OCI-LY1 (cell line): ENCODE results near the gene E2F1.

Source experiments
- H2AFZ ChIP-seq: fragments of 200-600 bp; sonication (generic), shearing (Covaris generic); 2 replicates; pipeline ENCODE4 v1.6.0; 2014; ENCODE audit warnings: antibody characterized with exemption, mild to moderate bottlenecking, low read length
- H3F3A ChIP-seq: fragments of 200-600 bp; sonication (generic), shearing (Covaris generic); 2 replicates; pipeline ENCODE4 v1.6.0; 2014; ENCODE audit warnings: mild to moderate bottlenecking, antibody characterized with exemption, low read length, moderate library complexity; ENCODE audit not compliant: insufficient read depth
- H3K27ac ChIP-seq: fragments of 200-600 bp; sonication (generic); 2 replicates; pipeline ENCODE4 v1.5.1; 2014; ENCODE audit warnings: low read length, mixed run types, mild to moderate bottlenecking, low read depth; ENCODE audit not compliant: poor library complexity, severe bottlenecking
- H3K27me3 ChIP-seq: fragments of 200-600 bp; sonication (generic); 2 replicates; pipeline ENCODE4 v1.6.0; 2014; ENCODE audit warnings: antibody characterized with exemption, mild to moderate bottlenecking, low read length, moderate library complexity; ENCODE audit not compliant: insufficient read depth
- H3K36me3 ChIP-seq: fragments of 200-600 bp; sonication (generic); 2 replicates; pipeline ENCODE4 v1.6.1; 2014; ENCODE audit warnings: mild to moderate bottlenecking, antibody characterized with exemption, low read length, moderate library complexity, mixed read lengths; ENCODE audit not compliant: insufficient read depth
- H3K4me1 ChIP-seq: fragments of 200-600 bp; sonication (generic); 2 replicates; pipeline ENCODE4 v1.5.1; 2014; ENCODE audit warnings: mild to moderate bottlenecking, low read length, moderate library complexity; ENCODE audit not compliant: insufficient read depth, severe bottlenecking
- H3K4me2 ChIP-seq: fragments of 200-600 bp; sonication (generic), shearing (Covaris generic); 2 replicates; pipeline ENCODE4 v1.6.1; 2014; ENCODE audit warnings: low read length
- H3K4me3 ChIP-seq: fragments of 200-600 bp; sonication (generic); 2 replicates; pipeline ENCODE4 v1.5.1; 2014; ENCODE audit warnings: low read length, low read depth, mild to moderate bottlenecking, mixed read lengths; ENCODE audit not compliant: poor library complexity, severe bottlenecking
- H3K79me2 ChIP-seq: fragments of 200-600 bp; shearing (Covaris generic); 2 replicates; pipeline ENCODE4 v1.6.1; 2016; ENCODE audit warnings: mixed run types, low read length, mixed read lengths; ENCODE audit not compliant: insufficient read depth
- H3K9ac ChIP-seq: fragments of 200-600 bp; sonication (generic), shearing (Covaris generic); 2 replicates; pipeline ENCODE4 v1.6.1; 2014; ENCODE audit warnings: mild to moderate bottlenecking, low read length, mixed read lengths
- H3K9me2 ChIP-seq: fragments of 200-600 bp; sonication (generic), shearing (Covaris generic); 2 replicates; pipeline ENCODE4 v1.6.1; 2014; ENCODE audit warnings: low read depth, mild to moderate bottlenecking, low read length, mixed read lengths
- H3K9me3 ChIP-seq: fragments of 200-600 bp; shearing (Covaris generic); 2 replicates; pipeline ENCODE4 v1.6.1; 2014; ENCODE audit warnings: low read length, mixed read lengths
- H4K20me1 ChIP-seq: fragments of 200-600 bp; sonication (generic), shearing (Covaris generic); 2 replicates; pipeline ENCODE4 v1.6.0; 2016; ENCODE audit warnings: mild to moderate bottlenecking, low read length; ENCODE audit not compliant: insufficient read depth
- CTCF ChIP-seq: fragments of 200-600 bp; sonication (generic), shearing (Covaris generic); IDR thresholded peaks from 2 replicates; pipeline ENCODE4 v1.5.1; 2017; ENCODE audit warnings: mild to moderate bottlenecking, antibody characterized with exemption, low read length, moderate library complexity, mixed read lengths
- EZH2 ChIP-seq: fragments of 200-600 bp; sonication (generic), shearing (Covaris generic); IDR thresholded peaks from 2 replicates; pipeline ENCODE4 v1.8.0; 2017; ENCODE audit warnings: borderline replicate concordance, mixed run types, mild to moderate bottlenecking, antibody characterized with exemption, low read length, moderate library complexity, mixed read lengths

The E2F1 gene

GRCh38 chr20:33651562-33652048 is 34.6 kb downstream of the E2F1 start:
- Histone ChIP-seq H3K36me3 (peaks cover 11% of the 10 kb centered on the region), H3K27ac (peak overlapping the region; percentile 12), H3K4me2 (no peak overlapping the region)

GRCh38 chr20:33650753-33651561 is 35.2 kb downstream of the E2F1 start:
- no peak overlapping the region for H3K4me2 ChIP-seq
- peak overlapping the region; percentile 12 for H3K27ac ChIP-seq
- H2AFZ ChIP-seq: no peak overlapping the region

More at GRCh38 chr20:33651562-33652048, 34.6 kb downstream of the E2F1 start:
- Histone ChIP-seq H3F3A (no peaks in the 10 kb centered on the region), H3K9ac (no peak overlapping the region), H3K27me3 (no peaks in the 10 kb centered on the region), H3K4me3 (no peak overlapping the region), H3K9me2 (no peaks in the 10 kb centered on the region), H3K79me2 (no peaks in the 10 kb centered on the region), H3K4me1 (peaks cover 30% of the 10 kb centered on the region), H2AFZ (no peak overlapping the region), H4K20me1 (no peaks in the 10 kb centered on the region), H3K9me3 (no peaks in the 10 kb centered on the region)
- no peak for TF ChIP-seq EZH2
- TF ChIP-seq CTCF: no peak

GRCh38 chr20:33650111-33650752 is 36.0 kb downstream of the E2F1 start:
- no peak overlapping the region for H3K9ac ChIP-seq
- H3K4me3 ChIP-seq: no peak overlapping the region
- no peaks in the 10 kb centered on the region for H3K27me3 ChIP-seq
- H4K20me1 ChIP-seq: no peaks in the 10 kb centered on the region
- peaks cover 6% of the 10 kb centered on the region; the same call in 1 of the 2 replicates for H3K36me3 ChIP-seq
- no peak overlapping the region for H3K27ac ChIP-seq
- no peaks in the 10 kb centered on the region for H3F3A ChIP-seq
- H3K4me1 ChIP-seq: peaks cover 30% of the 10 kb centered on the region
- H3K79me2 ChIP-seq: no peaks in the 10 kb centered on the region
- TF ChIP-seq CTCF: no peak
- no peak for TF ChIP-seq EZH2
- H2AFZ ChIP-seq: no peak overlapping the region
- H3K4me2 ChIP-seq: no peak overlapping the region
- H3K9me2 ChIP-seq: no peaks in the 10 kb centered on the region
- H3K9me3 ChIP-seq: no peaks in the 10 kb centered on the region

More at GRCh38 chr20:33650753-33651561, 35.2 kb downstream of the E2F1 start:
- Histone ChIP-seq H3K9me2 (no peaks in the 10 kb centered on the region), H3K9ac (no peak overlapping the region), H3K4me3 (no peak overlapping the region), H3K27me3 (no peaks in the 10 kb centered on the region), H3K9me3 (no peaks in the 10 kb centered on the region), H4K20me1 (no peaks in the 10 kb centered on the region), H3K4me1 (peaks cover 30% of the 10 kb centered on the region), H3F3A (no peaks in the 10 kb centered on the region), H3K36me3 (0 out of 2 replicates have a peak, but pooled peaks cover 4% of the 10 kb centered on the region), H3K79me2 (no peaks in the 10 kb centered on the region)
- no peak for TF ChIP-seq CTCF
- no peak for TF ChIP-seq EZH2
